A673 (cell line): Measurements from ENCODE around the gene AMOTL1. TPM values are rescaled to one million over a fixed set of nuclear protein-coding genes. Genes with fewer than 3 reads are reported as not detected.

Experiments used
- BruUV-seq: library from RNA; stranded (reverse); fragments of 400-500 nt; replicated peaks from 2 replicates; lab custom pipeline; 2021; lab: Mats Ljungman, UMichigan
- CTCF ChIA-PET: fragments of 300-600 bp; sonication (Branson Sonifier 250); formaldehyde crosslinking; loops from one replicate; lab custom pipeline; 2022; ENCODE audit warnings: antibody characterized with exemption; lab: Charles Lee
- POLR2A ChIA-PET: fragments of 300-600 bp; sonication (Branson Sonifier 250); formaldehyde crosslinking; loops from one replicate; lab custom pipeline; 2022; ENCODE audit warnings: antibody characterized with exemption; ENCODE audit not compliant: low non-redundant PET; lab: Charles Lee
- DNase-seq: peaks from one replicate; pipeline ENCODE4 v3.0.0-alpha.2; 2015; ENCODE audit warnings: low spot score
- H3K27ac ChIP-seq: fragments of 200-600 bp; sonication (generic); 2 replicates; pipeline ENCODE4 v1.5.1; 2016; ENCODE audit warnings: mixed run types, low read depth, mild to moderate bottlenecking, mixed read lengths, antibody characterized with exemption, low read length; ENCODE audit not compliant: poor library complexity, severe bottlenecking
- H3K27me3 ChIP-seq: fragments of 200-600 bp; sonication (generic); replicated peaks from 2 replicates; pipeline ENCODE4 v1.6.1; 2017; ENCODE audit warnings: mixed run types, low read depth, mild to moderate bottlenecking, mixed read lengths, antibody characterized with exemption, low read length; ENCODE audit not compliant: insufficient read depth, poor library complexity
- H3K36me3 ChIP-seq: fragments of 200-600 bp; sonication (generic); 2 replicates; pipeline ENCODE4 v1.6.1; 2016; ENCODE audit warnings: mixed run types, mild to moderate bottlenecking, mixed read lengths, antibody characterized with exemption, low read length; ENCODE audit not compliant: insufficient read depth, poor library complexity, severe bottlenecking
- H3K4me1 ChIP-seq: fragments of 200-600 bp; sonication (generic); 2 replicates; pipeline ENCODE4 v1.6.1; 2017; ENCODE audit warnings: mixed run types, mild to moderate bottlenecking, mixed read lengths, antibody characterized with exemption, low read length; ENCODE audit not compliant: insufficient read depth, poor library complexity, severe bottlenecking
- H3K4me3 ChIP-seq: fragments of 200-600 bp; sonication (generic); 2 replicates; pipeline ENCODE4 v1.5.1; 2016; ENCODE audit warnings: low read depth, mixed run types, mild to moderate bottlenecking, mixed read lengths, low read length; ENCODE audit not compliant: poor library complexity, severe bottlenecking
- H3K9me3 ChIP-seq: fragments of 200-600 bp; sonication (generic); 2 replicates; pipeline ENCODE4 v1.6.1; 2016; ENCODE audit warnings: mixed run types, low read depth, mild to moderate bottlenecking, mixed read lengths, antibody characterized with exemption, low read length; ENCODE audit not compliant: poor library complexity, severe bottlenecking
- CTCF ChIP-seq: fragments of 300-800, 200-600 bp; sonication (generic); conservative IDR thresholded peaks from 2 replicates; pipeline ENCODE4 v1.5.1; 2017; ENCODE audit warnings: low read depth, mild to moderate bottlenecking, antibody characterized with exemption, low read length, moderate library complexity, mixed read lengths
- EZH2 ChIP-seq: fragments of 200-600 bp; sonication (generic); IDR thresholded peaks from 2 replicates; pipeline ENCODE4 v1.6.1; 2017; ENCODE audit warnings: borderline replicate concordance, low read depth, mild to moderate bottlenecking, mixed read lengths, antibody characterized with exemption, low read length; ENCODE audit not compliant: poor library complexity, severe bottlenecking
- intact Hi-C: fragments of 100-400 bp; cut with micrococcal nuclease; formaldehyde crosslinking; loops from one replicate; pipeline ENCODE4 v1.10.0; 2022; ENCODE audit not compliant: unreplicated experiment
- total RNA-seq: library from RNA; stranded (reverse); gene quantifications from 2 replicates; pipeline ENCODE4 v1.2.3, GENCODE V29; 2021

The AMOTL1 gene
- total RNA-seq, 1 experiment from 2014 or later: 68.5 TPM

GRCh38 chr11:94771390-94771789 lies 3.2 kb downstream of the AMOTL1 start:
- DNase-seq: no peak
- CTCF ChIA-PET: no interaction called here
- H3K9me3 ChIP-seq: no peaks in the 10 kb centered on the region
- no TSS peak for BruUV-seq
- H3K27me3 ChIP-seq: no peaks in the 10 kb centered on the region
- H3K4me1 ChIP-seq: peaks cover 25% of the 10 kb centered on the region
- no peak overlapping the region for H3K27ac ChIP-seq
- intact Hi-C loops: loop anchor here (2.0 to 10.0 kb wide), 2 partner anchors 13 to 293 kb away; partner anchors contain the start of gene SRSF8
- H3K4me3 ChIP-seq: no peak overlapping the region
- TF ChIP-seq EZH2 (no peak), CTCF (no peak)
- H3K36me3 ChIP-seq: no peaks in the 10 kb centered on the region
- POLR2A ChIA-PET: no interaction called here

DNA sequence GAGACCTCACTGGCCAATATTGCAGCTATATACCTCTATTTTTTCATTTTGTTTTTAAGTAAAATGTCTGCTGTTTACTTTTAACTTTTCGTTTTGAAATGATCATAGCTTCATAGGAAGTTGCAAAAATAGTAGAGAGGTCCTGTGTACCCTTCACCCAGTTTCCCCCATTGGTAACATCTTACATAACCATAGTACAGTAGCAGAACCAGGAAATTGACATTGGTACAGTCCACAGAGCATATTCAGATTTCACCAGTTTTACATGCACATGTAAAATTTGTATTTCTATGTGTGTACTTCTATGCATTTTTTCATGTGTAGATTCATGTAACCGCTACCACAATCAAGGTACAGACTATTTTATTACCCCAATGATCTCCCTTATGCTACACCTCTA lies 3.8 kb downstream of the AMOTL1 start:
- no peaks in the 10 kb centered on the region for H3K9me3 ChIP-seq
- peaks cover 31% of the 10 kb centered on the region for H3K4me1 ChIP-seq
- no peak for DNase-seq
- BruUV-seq: no TSS peak
- H3K27ac ChIP-seq: no peak overlapping the region
- H3K4me3 ChIP-seq: no peak overlapping the region
- intact Hi-C loops: loop anchor here (2.0 to 10.0 kb wide), 2 partner anchors 13 to 293 kb away; partner anchors contain the start of gene SRSF8
- no peak for TF ChIP-seq CTCF
- TF ChIP-seq EZH2: no peak
- ChIA-PET CTCF (no interaction called here), POLR2A (no interaction called here)
- no peaks in the 10 kb centered on the region for H3K27me3 ChIP-seq
- no peaks in the 10 kb centered on the region for H3K36me3 ChIP-seq

GRCh38 chr11:94773842-94774241 lies 5.7 kb downstream of the AMOTL1 start:
- Histone ChIP-seq H3K36me3 (no peaks in the 10 kb centered on the region), H3K27ac (no peak overlapping the region), H3K4me1 (peaks cover 35% of the 10 kb centered on the region), H3K27me3 (no peaks in the 10 kb centered on the region), H3K9me3 (no peaks in the 10 kb centered on the region), H3K4me3 (no peak overlapping the region)
- BruUV-seq: no TSS peak
- intact Hi-C loops: loop anchor here (10.0 kb wide), 1 partner anchor 291 kb away; the partner anchor contains the start of gene SRSF8
- TF ChIP-seq CTCF (no peak), EZH2 (no peak)
- CTCF ChIA-PET: no interaction called here
- DNase-seq: no peak
- POLR2A ChIA-PET: no interaction called here
